HG03457 (cell line): Measurements from ENCODE around the gene UGGT2.
"Not testable (repeated sequence)": the region's sequence is repeated elsewhere in the genome, so short reads cannot be mapped to it uniquely, and the experiment has no call there.

Source experiments
- ATAC-seq: cut with Tn5 transposase; IDR thresholded peaks from one replicate; pipeline ENCODE4 v1.9.1; 2021; ENCODE audit warnings: moderate number of reproducible peaks; ENCODE audit not compliant: unreplicated experiment

The UGGT2 gene

GRCh38 chr13:95898256-95898655, 154.9 kb downstream of the UGGT2 start:
- no peak for ATAC-seq

DNA sequence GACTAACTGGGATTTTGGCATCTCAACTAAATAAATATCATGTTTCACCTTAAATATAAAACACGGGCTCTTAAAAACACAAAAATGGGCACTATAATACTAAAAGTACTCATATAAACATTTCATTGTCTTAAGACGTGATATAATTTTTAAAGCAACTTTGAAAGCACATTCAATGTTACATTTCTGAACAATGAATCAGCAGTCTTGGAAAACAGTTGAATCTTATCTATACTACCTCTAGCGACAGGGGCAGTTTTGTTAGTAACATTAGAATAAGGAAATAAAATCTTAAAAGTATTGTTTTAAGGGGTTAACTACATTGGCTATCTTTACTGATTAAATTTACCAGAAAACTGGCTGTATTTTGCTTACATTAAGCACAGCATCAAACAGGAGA, 156.9 kb downstream of the UGGT2 start:
- ATAC-seq = no peak

- no peak for ATAC-seq
Measured at GRCh38 chr13:95893861-95894260, 159.3 kb downstream of the UGGT2 start.

GRCh38 chr13:95882121-95882520, 171.1 kb downstream of the UGGT2 start:
- no peak for ATAC-seq

DNA sequence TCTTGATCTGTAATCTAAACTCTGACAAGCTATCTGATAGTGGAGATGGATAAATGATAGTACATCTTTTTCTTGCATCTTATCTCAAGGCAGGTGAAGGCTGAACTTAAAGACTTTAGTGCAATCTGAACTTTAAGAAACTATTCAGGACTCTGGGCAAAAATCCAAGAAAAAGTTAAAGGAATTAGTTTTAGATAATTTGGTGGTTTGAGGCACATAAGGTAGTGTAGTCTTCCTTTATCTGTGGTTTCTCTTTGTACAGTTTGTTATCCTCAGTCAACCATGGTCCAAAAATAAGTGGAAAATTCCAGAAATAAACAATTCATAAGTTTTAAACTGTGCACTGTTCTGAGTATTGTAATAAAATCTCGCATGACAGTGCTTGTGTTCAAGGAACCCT, 172.9 kb downstream of the UGGT2 start:
- no peak for ATAC-seq

- ATAC-seq = no peak
Measured at GRCh38 chr13:95874286-95874685, 178.9 kb downstream of the UGGT2 start.

DNA sequence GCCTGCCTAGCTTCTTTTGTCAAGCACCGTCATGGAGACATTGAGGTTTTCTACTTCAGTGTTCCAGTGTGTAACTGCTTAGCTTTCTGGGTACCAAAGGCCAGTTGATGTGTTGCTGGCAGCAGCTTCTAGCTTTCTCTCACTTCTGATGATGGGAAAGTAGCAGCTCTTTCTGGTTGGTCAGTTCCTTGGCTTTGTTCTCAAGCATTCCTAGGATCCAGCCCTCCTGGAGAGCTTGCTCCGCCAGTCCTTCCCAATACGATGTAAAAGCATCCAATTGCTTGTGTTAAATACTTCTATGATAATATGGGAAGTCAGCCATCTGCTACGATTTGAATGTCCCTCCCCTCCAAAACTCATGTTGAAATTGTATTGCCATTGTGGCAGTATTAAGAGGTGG, 182.8 kb downstream of the UGGT2 start:
- ATAC-seq = no peak

DNA sequence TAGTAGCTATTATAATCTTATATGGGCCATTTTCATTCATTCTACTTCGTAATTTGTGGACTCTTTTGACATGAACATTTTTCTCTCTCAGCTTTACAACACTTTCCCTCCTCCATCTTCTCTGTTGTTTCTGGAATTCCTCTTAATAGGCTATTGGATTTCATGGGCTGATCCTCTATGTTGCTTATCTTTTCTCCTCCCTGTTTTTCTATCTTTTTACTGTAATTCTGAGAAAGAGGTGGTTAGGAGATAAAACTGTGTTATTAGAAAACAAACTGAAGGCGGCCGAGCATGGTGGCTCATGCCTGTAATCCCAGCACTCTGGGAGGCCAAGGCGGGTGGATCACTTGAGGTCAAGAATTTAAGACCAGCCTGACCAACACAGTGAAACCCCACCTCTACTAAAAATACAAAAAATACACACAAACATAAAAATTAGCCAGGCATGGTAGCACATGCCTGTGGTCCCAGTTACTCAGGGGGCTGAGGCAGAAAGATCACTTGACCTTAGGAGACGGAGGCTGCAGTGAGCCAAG, 188.1 kb downstream of the UGGT2 start:
- ATAC-seq = no peak

DNA sequence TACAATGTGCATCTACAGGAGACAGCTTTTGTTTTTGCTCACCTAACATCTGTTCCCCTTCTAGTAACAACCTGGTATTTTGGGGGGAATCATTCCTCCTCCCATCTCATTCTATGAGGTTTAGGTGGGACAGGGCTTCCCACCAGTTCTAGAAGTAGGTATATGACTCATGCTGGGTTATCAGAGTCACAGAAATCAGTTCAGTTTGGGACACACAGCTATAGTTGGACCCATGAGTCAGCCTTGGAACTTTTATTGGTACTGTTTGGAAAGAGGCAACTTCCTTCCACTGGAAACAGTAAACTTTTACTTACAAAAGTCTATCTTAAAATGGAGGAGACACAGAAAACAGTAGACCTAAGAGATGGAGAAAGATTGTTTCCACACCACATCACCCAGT, 190.8 kb downstream of the UGGT2 start:
- ATAC-seq = no peak

GRCh38 chr13:95861296-95861695, 191.9 kb downstream of the UGGT2 start:
- ATAC-seq = no peak

GRCh38 chr13:95858286-95859075, 194.7 kb downstream of the UGGT2 start:
- no peak for ATAC-seq

DNA sequence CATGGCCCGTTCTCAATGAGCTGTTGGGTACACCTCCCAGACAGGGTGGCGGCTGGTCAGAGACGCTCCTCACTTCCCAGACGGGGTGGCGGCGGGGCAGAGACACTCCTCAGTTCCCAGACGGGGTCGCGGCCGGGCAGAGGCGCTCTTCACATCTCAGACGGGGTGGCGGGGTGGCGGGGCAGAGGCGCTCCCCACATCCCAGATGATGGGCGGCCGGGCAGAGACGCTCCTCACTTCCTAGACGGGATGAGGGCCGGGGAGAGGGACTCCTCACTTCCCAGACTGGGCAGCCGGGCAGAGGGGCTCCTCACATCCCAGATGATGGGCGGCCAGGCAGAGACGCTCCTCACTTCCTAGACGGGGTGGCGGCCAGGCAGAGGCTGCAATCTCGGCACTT, 207.5 kb downstream of the UGGT2 start:
- ATAC-seq = not testable (repeated sequence)

DNA sequence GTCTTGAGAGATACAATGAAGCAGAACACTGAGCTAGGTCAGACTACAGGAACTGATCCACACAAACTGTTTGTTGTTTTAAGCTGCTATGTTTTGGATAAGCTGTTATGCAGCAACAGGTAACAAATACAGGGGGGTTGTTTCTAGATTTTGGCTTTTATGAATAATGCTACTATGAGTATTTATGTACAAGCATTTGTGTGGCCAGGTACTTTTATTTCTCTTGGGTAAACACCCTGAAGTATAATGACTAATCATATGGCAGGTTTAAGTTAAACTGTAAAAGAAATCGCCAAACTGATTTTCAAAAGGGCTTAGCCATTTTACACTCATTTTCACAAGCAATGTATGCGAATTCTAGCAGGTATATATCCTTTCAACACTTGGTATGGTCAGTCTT, 210.3 kb downstream of the UGGT2 start:
- ATAC-seq = no peak

GRCh38 chr13:95841894-95842293, 211.3 kb downstream of the UGGT2 start:
- ATAC-seq = no peak

- no peak for ATAC-seq
Measured at GRCh38 chr13:95834134-95834765, 219.0 kb downstream of the UGGT2 start.

GRCh38 chr13:95833719-95834118, 219.5 kb downstream of the UGGT2 start:
- no peak for ATAC-seq

DNA sequence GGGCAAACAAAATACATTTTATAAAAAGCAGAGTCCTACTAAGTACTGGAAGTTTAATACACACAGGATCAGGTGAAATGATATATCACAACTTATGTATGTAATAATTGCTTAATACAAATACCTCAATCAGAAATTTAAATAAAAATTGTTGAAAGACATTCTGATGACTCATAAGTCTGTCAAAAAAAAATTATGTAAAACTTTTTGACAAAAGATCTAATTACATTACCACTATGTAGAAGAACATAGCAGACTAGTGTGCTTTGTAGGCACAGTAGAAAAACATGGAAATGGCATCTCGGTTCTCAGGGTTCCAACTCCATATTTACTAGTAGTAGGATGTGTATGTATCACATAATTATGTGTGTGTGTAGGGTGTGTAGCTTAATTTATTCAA, 220.1 kb downstream of the UGGT2 start:
- no peak for ATAC-seq

- ATAC-seq = no peak
Measured at GRCh38 chr13:95822303-95822702, 230.9 kb downstream of the UGGT2 start.

GRCh38 chr13:95814495-95814894, 238.7 kb downstream of the UGGT2 start:
- ATAC-seq = no peak

GRCh38 chr13:95813139-95813538, 240.1 kb downstream of the UGGT2 start:
- ATAC-seq = no peak

DNA sequence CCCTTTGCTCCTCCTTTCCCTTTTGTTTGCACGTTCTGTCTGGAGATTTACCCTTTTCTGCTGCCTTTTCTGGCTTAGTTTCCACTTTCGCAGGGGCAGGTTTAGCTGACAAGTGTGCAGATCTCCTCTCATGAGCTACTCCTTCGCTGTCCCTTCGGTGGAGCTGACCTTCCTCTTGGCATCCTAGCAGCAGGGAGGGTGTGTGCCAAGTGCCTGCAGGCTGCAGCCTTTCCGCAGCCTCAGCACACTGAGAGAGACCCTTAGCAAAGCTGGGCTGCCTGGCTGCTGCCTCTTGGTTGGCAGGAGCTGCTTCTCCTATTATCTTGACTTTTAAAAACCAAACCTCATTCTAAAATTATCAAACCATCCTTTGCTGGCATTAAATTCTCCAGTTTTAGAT, 243.8 kb downstream of the UGGT2 start:
- ATAC-seq = no peak

DNA sequence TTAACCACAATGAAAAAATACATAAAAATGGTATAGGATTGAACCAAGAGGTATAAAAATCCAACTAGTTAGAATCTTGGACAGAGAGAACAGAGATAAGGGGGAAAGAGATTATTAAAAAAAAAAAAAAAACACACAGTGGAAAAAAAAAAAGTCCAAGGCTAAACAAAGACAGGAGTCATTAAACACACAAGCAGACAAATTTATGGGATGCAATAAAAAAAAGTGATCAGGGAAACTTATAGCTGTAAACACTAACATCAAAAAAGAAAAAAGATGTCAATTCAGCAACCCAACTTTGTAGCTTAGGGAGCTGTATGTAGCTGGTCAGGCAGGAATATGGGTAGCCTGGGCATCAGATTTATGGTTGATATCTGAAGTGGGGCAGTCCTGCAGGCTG, 247.3 kb downstream of the UGGT2 start:
- ATAC-seq = no peak
